HS-27A (cell line): ENCODE data around the gene ARHGAP4.

ENCODE experiments used
- DNase-seq: peaks from one replicate; pipeline ENCODE4 v3.0.0-alpha.2; 2012; ENCODE audit warnings: low read depth, missing footprints

ARHGAP4 gene

DNA sequence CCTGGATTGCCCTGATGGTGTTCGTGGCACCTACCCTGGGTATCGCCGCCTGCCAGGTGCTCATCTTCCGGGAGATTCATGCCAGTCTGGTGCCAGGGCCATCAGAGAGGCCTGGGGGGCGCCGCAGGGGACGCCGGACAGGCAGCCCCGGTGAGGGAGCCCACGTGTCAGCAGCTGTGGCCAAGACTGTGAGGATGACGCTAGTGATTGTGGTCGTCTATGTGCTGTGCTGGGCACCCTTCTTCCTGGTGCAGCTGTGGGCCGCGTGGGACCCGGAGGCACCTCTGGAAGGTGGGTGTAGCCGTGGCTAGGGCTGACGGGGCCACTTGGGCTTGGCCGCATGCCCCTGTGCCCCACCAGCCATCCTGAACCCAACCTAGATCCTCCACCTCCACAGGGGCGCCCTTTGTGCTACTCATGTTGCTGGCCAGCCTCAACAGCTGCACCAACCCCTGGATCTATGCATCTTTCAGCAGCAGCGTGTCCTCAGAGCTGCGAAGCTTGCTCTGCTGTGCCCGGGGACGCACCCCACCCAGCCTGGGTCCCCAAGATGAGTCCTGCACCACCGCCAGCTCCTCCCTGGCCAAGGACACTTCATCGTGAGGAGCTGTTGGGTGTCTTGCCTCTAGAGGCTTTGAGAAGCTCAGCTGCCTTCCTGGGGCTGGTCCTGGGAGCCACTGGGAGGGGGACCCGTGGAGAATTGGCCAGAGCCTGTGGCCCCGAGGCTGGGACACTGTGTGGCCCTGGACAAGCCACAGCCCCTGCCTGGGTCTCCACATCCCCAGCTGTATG is 19.7 kb downstream of the ARHGAP4 start:
- no peak for DNase-seq

DNA sequence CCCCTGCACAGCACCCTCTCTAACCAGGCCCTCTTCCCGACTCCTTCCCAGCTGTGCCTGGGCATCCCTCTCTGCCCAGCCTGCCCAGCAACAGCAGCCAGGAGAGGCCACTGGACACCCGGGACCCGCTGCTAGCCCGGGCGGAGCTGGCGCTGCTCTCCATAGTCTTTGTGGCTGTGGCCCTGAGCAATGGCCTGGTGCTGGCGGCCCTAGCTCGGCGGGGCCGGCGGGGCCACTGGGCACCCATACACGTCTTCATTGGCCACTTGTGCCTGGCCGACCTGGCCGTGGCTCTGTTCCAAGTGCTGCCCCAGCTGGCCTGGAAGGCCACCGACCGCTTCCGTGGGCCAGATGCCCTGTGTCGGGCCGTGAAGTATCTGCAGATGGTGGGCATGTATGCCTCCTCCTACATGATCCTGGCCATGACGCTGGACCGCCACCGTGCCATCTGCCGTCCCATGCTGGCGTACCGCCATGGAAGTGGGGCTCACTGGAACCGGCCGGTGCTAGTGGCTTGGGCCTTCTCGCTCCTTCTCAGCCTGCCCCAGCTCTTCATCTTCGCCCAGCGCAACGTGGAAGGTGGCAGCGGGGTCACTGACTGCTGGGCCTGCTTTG is 20.5 kb downstream of the ARHGAP4 start:
- DNase-seq: no peak

DNA sequence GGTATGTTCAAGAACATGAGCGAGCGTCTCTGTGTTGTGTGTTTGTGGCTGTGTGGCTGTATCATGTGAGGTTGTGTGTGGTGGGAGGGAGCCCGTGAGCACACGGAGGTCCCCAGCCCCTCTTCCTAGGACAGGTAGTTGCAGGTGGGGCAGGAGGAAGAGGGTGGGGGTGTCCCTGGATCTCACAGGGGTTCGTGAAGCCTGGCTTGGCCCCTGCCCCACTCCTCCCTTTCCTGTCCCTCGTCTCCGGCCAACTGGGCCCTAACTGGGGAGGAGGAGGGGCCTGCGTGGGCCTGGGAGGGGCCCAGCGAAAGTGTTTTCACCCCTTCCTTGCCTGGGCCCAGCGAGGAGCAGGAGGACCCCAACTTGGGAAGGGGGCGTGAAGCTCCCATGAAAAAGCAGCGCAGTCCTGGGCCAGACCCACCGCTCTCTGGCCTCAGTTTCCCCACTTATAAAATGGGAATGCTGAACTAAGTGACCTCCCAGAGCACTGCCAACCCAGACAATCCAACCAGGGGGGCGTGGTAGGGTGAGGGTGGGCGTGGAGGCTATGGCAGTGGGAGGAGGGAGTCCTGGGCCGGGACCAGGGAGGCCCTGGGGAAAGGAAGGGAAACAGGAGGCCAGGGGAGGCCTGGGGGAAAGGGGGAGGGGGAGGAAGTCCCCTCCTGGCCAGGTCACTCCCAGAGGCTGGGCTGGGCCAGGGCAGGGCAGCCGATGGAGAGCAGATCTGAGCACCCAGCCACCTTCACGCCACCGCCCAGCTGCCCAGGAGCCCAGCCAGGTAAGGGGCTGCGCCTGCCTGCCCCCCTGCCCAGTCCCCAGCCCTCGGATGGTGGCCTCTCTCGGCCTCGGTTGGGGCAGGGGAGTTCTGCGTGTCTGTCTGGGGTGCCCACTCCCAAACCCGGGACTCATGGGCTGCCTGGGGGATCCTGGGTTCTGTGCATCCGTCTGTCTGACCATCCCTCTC is 21.8 kb downstream of the ARHGAP4 start, which contains the start of gene AVPR2:
TSS of gene AVPR2 (plus strand) at position 683 of the 967 bp plus-strand sequence. CDS start 473 bp downstream, outside the sequence.
- no peak for DNase-seq

DNA sequence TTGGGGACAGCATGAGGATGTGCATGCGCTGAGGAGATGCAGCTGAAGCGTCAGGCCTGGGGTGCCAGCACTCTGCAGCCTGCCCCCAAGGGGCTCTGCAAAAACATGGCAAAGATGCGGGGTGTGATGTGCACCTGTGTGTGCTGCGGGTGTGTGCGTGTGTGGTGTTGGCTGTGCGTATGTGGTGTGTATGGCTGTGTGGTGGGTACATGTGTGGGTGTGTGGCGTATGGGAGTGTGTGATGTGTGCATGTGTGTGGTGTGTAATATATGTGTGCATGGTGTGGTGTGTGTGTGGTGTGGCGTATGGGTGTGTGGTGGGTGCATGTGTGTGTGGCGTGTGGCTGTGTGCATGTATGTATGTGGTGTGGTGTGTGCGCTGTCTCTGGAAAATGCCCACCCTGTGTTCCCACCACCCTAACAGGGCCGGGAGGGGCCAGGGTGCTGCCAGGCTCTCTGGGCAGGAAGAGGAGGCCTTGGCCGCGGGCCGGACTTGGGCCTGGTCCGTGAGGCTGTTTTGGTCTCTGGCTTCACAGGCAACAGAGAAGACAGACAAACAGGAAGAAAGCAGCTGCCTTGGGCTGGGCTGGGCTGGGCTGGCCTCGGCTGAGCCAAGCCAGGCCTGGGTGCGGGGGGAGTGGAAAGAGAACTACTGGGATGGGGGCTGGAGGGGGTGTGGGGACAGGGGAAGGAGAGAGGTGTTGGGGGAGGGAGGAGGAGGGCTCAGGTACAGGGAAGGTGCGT is 22.7 kb downstream of the ARHGAP4 start:
- no peak for DNase-seq

DNA sequence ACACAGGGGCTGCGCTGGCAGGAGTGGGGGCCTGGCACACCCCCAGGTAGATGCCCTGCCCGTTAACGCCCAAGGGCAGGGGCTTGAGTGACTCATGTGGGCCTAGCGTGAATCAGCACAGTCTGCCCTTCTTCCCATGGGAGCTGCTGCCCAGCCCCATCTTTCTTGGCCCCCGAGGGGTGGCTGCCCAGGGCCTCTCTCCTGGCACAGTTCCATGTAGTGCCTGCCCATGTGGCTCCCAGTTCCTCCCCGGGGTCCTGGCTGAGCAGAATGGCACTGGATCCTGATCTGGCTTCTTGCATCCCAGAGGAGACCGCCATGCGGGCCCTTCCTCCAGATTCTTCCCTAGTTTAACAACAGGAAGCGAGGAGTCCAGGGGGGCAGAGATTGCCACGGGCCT is 23.7 kb downstream of the ARHGAP4 start:
- no peak for DNase-seq

DNA sequence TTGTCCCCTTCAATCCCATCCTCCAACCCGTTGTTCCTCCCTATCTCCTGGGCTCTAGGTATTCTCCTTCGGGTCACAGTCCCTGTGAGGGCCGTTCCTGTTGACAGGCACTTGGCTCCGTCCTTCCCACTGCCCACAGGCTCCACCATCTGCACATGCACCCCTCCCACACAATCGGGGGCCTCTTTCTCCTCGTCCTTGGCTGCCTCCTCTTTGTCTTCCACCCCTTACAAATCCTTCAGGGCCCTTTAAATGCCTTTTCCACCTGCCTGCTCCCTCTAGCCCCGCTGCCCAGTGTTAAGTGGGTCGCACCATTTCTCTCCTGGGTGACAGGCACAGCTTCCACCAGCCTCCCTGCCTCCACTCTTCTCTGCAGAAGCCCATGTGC is 24.3 kb downstream of the ARHGAP4 start:
- no peak for DNase-seq

DNA sequence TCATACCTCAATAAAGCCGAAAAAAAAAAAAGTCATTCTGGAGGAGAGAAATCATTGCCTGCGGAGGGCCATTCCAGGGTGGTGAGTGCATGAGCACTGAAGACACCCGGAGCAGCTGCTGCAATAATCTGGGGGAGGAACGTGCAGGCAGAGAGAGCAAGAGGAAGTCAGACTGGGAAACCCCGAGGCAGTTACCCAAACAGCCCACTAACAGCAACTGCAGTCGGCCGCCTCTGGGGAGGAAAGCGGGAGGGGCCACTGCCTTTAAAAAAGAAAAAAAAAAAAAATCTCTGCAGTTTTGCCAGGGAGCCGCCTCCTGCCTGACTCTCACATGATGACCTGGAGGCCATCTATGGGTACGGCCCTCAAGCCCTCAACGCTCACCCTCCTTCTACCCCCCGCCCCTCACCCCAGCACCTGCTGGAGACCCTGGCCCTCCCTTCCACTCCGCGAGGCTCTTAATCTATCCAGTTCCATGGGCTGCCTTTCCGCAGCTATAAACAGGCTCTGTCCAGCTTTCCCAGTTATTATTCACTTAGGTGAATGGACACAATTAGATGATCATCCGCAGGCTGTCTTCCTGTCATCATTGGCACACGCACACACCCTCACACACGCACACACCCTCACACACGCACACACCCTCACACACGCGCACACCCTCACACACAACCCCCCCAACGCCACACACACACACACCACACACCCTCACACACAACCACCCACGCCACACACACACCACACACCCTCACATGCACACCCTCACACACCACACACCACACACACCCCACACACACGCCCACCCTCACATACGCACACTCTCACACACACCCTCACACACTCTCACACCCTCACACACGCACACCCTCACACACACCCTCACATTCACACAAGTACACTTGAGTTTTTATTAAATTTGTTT is 25.0 kb downstream of the ARHGAP4 start:
- no peak for DNase-seq

DNA sequence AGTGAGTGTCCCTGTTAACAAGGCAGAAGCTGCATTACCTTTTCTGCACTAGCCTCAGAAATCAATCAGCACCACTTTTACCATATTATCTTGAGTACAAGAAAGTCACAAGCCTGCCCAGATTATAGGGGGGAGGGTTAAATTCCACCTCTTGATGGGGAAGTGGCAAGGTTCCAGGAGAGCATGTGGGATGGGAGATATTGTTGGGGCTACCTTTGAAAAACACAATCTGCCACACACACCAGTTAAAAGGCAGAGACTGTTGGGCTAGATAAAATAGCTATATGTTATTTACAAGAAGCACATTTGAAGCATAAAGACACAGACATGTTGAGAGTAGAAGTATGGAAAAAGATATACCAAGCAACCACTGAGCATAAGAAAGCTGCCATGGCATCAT is 28.2 kb downstream of the ARHGAP4 start:
- DNase-seq: no peak

DNA sequence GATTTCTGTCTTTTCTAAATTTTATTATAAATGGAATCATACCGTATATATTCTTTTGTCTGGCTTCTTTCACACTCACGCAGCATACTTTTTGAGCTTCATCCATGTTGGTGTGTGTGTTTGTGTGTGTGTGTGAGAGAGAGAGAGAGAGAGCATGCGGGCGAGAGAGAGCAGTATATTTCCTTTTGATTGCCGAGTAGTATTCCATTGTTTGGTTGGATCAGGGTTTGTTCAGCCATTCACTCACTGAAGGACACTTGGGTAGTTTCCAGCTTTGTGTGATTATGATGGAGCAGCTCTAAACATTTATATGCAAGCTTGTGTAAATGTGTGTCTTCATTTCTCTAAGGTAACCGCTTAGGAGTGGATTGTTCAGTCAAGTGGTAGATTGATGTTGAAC is 36.9 kb downstream of the ARHGAP4 start:
- no peak for DNase-seq

DNA sequence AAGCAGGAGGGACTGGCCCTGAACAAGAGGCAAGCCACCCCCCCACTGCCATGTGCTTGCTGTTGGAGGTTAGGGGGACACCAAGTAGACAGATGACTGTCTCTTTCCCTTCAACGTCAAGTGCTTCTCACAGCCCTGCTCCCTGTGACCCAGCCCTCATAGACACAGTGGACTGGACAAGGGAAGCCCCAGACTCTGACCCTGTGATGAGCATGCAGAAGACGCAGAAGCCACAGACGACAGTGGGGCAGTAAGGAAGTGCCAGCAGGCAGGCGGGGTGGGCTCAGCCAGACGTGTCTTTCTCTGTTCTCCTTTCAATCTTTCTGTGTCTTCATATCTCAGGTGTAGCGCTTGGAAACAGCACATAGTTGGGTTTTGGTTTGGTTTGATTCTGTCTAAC is 37.7 kb downstream of the ARHGAP4 start:
- no peak for DNase-seq

DNA sequence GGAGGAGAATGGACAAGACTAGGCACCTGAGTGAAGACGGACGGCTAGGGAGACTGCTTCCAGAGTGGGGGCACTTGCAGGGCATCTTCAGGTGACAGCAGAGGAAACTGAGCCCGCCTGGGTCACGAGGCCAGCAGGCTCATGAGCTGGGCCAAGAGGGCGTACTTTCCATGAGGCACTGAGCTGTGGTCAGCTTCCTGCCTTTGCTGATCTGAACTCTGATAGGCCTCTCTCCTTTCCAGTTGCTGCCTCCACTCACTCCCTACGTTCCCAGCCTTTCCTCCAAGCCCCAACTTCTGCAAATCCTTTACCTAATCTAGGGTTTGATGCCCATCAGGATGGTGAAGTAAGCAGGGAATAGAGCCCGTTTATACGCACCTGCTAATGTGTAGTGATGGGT is 38.7 kb downstream of the ARHGAP4 start:
- DNase-seq: no peak

DNA sequence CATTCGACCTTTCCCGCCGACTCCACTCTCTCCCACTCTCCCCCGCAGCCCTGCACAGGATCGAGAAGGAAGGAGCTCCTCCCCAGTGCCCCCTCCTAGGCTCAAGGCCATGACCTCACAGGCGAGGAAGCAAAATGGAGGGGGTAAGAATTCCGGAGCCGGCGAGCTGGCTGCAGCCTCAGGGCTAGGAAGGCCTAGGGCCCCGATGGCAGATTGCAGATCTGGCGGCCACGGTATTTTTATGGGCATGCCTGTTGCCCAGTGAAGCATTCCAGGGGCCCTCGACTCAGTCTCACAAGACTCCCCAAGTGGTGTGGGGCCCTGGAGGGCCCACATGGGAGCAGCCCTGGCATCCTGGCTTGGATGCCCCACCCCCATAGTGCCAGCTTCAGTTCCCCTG is 39.1 kb downstream of the ARHGAP4 start:
- DNase-seq: no peak

DNA sequence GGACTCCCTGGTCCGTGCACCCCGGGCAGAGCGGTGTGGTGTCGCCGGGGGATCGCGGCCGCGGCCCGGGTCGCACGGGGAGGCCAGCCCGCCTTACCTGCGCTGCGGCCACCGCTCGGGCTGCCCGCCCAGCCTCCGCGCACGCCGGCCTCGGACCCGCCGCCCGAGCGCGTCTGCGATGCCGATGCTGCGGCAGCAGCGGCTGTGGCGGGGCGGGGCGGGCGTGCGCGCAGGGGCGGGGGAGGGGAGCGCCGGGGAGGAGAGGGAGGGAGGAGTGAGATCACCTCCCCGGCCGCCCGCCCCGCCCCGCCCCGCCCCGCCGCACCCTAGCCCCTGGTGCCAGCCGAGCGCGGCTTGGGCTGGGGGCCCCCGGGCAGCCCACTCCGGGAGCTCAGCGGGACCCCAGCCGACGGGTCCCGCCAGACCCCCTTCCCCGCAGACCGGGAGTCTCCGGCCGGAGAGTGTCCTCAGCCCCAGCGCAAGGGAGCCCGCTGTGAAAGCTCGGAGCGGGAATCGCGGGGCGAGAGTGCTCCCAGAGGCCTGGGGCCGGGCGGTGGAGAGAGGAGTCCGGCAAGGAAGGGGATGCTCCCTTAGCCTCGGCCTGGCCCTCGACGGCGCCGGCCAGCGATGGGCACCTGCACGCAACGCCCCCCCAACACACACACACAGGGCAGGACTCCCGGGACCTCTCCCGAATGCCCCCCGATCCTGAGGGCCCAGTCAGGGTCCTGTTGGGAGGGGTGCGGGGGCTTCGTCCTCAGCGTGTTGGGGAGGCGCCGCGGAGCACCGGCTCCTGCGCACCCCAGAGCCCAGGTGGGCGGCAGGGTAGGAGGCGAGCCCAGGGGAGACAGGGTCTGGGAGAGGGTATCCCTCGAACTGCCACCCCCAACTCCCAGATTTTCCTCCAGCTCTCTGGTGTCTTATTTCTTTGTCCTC is 39.8 kb downstream of the ARHGAP4 start, which contains the start of gene L1CAM:
TSS of gene L1CAM (minus strand) at position 206 of the 936 bp plus-strand sequence. CDS start 10,337 bp downstream, outside the sequence.
- DNase-seq: no peak

DNA sequence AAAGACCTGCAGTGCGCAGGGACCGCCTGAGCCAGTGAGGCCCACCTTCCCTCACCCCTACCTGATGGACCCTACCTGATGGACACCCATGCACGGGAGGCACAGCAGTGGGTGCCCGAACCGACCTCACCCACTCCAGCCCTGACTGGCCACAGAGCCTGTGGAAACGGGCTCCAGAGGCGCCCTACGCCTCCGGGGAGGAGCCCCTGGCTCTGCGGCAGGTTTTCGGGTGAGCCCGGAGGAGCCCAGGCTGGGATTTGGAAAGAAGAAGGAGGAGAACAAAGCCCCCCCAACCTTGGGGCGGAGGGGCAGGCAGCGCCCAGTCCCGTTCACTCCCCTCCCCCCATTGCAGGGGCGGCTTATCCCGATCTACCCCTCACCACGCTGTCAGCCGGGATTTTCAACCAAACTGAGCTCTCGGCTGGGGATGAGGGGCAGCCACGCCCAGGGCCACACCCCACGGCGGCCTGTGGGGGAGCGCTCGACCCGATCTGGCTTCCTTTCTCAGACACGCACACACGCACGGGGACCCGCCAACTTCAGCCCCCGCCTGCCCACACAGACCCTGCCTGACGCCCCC is 40.8 kb downstream of the ARHGAP4 start:
- DNase-seq: no peak

DNA sequence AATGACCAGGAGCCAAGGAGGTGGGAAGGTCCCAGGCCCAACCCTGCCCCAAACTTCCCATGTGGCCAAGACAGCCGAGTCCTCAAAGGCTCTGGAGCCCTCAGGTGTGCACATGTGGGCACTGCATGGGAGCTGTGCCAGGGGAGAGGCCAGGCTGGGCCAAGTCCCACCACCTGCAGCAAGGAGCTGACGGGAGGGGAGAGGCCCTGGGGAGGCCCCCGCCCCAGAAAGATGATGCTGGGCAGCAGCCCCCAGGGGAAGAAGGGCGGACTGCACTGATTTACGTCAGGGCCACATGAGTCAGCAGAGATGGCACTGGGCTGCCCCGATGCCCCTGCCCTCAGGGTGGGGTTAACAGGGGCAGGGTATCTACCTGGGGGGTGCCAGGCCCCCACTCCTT is 41.5 kb downstream of the ARHGAP4 start:
- no peak for DNase-seq

DNA sequence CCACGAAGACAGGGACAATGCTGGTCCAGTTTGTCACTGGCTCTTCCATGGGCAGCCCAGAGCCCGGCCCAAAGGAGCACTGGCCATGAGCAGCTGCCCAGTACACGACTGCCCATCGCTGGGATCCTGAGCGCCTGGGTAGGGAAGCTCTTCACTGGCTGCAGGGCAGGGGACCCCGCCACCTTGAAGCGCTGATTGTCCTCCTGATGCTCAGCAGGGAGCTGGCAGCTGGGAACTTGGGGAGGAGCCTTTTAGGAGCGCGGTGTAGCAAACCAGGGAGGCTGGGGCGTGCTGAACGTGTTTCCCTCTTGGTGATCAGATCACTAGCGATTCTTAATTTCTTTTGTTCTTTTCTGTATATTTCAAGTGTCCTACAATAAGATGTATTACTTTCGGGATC is 41.9 kb downstream of the ARHGAP4 start:
- DNase-seq: no peak

DNA sequence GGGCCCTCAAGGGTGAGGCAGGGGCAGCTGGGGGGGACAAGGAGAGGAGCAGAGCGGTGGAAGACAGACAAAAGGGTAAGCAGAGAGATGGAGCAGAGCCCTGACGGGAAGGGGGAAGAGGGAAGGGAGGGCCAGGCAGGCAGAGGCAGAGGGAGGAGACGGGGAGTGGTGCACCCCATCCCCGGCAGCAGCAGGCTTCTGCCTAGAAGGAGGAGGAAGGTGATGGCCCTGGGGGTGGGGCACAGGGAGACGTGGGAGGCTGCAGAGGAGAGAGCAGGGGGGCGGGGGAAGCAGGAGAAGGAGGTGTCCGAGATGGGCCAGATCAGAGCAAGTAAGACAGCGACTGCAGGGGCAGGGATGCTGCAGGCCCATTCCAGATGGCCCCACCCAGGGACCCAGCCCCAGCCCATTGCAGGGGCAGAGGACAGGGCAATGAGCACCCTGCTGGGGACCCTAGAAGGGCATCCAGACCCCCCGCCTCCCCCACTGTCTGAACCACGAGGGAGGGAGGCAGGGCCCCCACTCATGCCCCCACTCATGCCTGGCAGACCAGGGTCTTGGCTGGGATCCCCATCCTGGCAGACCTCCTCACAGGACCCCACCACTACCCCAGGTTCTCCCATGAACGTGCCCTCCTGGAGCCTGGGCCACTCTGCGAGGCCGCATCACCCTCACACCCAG is 42.8 kb downstream of the ARHGAP4 start:
- no peak for DNase-seq

DNA sequence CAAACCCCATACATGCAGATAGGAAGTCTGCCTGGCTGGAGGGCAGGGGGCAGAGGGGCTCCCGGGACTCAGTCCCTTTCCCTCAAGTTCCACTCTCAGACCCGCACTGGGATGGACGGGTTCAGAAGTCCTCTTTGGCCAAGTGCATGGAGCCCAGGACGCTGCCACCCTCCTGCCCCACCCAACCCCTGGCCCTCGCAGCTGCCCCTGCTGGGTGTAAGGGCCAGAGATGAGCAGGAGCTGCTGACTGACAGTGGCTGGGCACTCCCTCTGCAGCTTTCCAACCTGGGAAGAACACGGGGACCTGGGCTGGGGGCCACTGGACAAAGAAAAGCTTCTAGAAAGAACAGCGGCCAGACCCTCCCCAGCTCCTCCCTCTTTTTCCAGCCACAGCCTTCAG is 43.5 kb downstream of the ARHGAP4 start:
- DNase-seq: no peak
